ENCODE results near the gene ZNF408. TPM values are rescaled to one million over a fixed set of nuclear protein-coding genes. Genes with fewer than 3 reads are reported as not detected.

ZNF408 gene
- polyA plus RNA-seq, 1 of the 3 experiments (the other 2 are of a cell fraction): 7.1 TPM

GRCh38 chr11:46745328-46745727, 44.5 kb downstream of the ZNF408 start:
- WGBS (ENCODE audit: low lambda C conversion rate): 95% methylated on average over 1 of the region's 1 CpG
- no peaks in the 10 kb centered on the region for H3K79me2 ChIP-seq (ENCODE audit: insufficient read depth)
- no peak overlapping the region for H3K4me3 ChIP-seq (ENCODE audit: low read depth in 2 of 2, low read length in 1 of 2)
- TF ChIP-seq CHD2 (IDR thresholded peaks at IDR 0.05; ENCODE audit: low read length, partially characterized antibody) (no peak), MEF2A (IDR thresholded peaks at IDR 0.05; ENCODE audit: borderline replicate concordance, low read depth) (no peak), MAX (IDR thresholded peaks at IDR 0.05; ENCODE audit: low read depth) (no peak), ELF1 (IDR thresholded peaks at IDR 0.05) (no peak), RFX5 (IDR thresholded peaks at IDR 0.05; ENCODE audit: low read length) (no peak), TAF1 (IDR thresholded peaks at IDR 0.05; ENCODE audit: borderline replicate concordance, low read depth, low read length) (no peak), TCF12 (IDR thresholded peaks at IDR 0.05) (no peak), SIN3A (IDR thresholded peaks at IDR 0.05; ENCODE audit: borderline replicate concordance, low read depth, low read length) (no peak), EZH2phosphoT487 (IDR thresholded peaks at IDR 0.05; ENCODE audit: borderline replicate concordance, low read depth) (no peak), FOSL2 (IDR thresholded peaks at IDR 0.05; ENCODE audit: borderline replicate concordance, low read depth) (no peak), FOXM1 (IDR thresholded peaks at IDR 0.05; ENCODE audit: low read depth) (no peak), NFIC (IDR thresholded peaks at IDR 0.05; ENCODE audit: borderline replicate concordance) (no peak), TEAD4 (IDR thresholded peaks at IDR 0.05; ENCODE audit: borderline replicate concordance, insufficient read depth) (no peak)
- peaks cover 63 to 67% of the 10 kb centered on the region in 2 experiments for H3K36me3 ChIP-seq (replicated peaks in 1 of 2; ENCODE audit: control insufficient read depth in 1 of 2, insufficient read depth in 2 of 2, low read length in 1 of 2)
- H2AFZ ChIP-seq (ENCODE audit: low read depth): no peak overlapping the region
- no peaks in the 10 kb centered on the region for H3K9me2 ChIP-seq
- ChIA-PET CTCF (no interaction called here), POLR2A (no interaction called here)
- H3K9me3 ChIP-seq: no peaks in the 10 kb centered on the region
- no peaks in the 10 kb centered on the region for H4K20me1 ChIP-seq (ENCODE audit: insufficient read depth)
- no peak overlapping the region for H3K27ac ChIP-seq (ENCODE audit: low read depth in 2 of 2, low read length in 1 of 2)
- H3K4me2 ChIP-seq: no peak overlapping the region
- H3K27me3 ChIP-seq (ENCODE audit: insufficient read depth): no peaks in the 10 kb centered on the region
- no peak for DNase-seq
- H3F3A ChIP-seq (replicated peaks; ENCODE audit: insufficient read depth): peaks cover 4% of the 10 kb centered on the region
- no peaks in the 10 kb centered on the region for H3K4me1 ChIP-seq (ENCODE audit: control insufficient read depth in 1 of 2, insufficient read depth in 2 of 2, low read depth in 1 of 2, low read length in 1 of 2)
- no peak overlapping the region for H3K9ac ChIP-seq

GRCh38 chr11:46745995-46746394, 45.2 kb downstream of the ZNF408 start:
- Histone ChIP-seq H3K4me3 (ENCODE audit: low read depth in 2 of 2, low read length in 1 of 2) (no peak overlapping the region), H3K27me3 (ENCODE audit: insufficient read depth) (no peaks in the 10 kb centered on the region), H3K4me1 (ENCODE audit: control insufficient read depth in 1 of 2, insufficient read depth in 2 of 2, low read depth in 1 of 2, low read length in 1 of 2) (no peaks in the 10 kb centered on the region), H3K9me2 (no peaks in the 10 kb centered on the region), H3K79me2 (ENCODE audit: insufficient read depth) (no peaks in the 10 kb centered on the region), H3K4me2 (no peak overlapping the region), H4K20me1 (ENCODE audit: insufficient read depth) (no peaks in the 10 kb centered on the region), H3K9me3 (no peaks in the 10 kb centered on the region), H3K36me3 (replicated peaks in 1 of 2; ENCODE audit: control insufficient read depth in 1 of 2, insufficient read depth in 2 of 2, low read length in 1 of 2) (peaks cover 68% of the 10 kb centered on the region in 2 experiments), H2AFZ (ENCODE audit: low read depth) (no peak overlapping the region), H3K9ac (no peak overlapping the region), H3F3A (replicated peaks; ENCODE audit: insufficient read depth) (no peaks in the 10 kb centered on the region), H3K27ac (ENCODE audit: low read depth in 2 of 2, low read length in 1 of 2) (no peak overlapping the region)
- WGBS (ENCODE audit: low lambda C conversion rate): 86% methylated on average over 3 of the region's 3 CpGs
- POLR2A ChIA-PET: no interaction called here
- DNase-seq: no peak
- TF ChIP-seq RXRA (IDR thresholded peaks at IDR 0.05; ENCODE audit: borderline replicate concordance, low read depth) (no peak), EP300 (IDR thresholded peaks at IDR 0.05; ENCODE audit: borderline replicate concordance in 1 of 2, low read depth in 1 of 2, low read length in 1 of 2) (no peak), CTCF (IDR thresholded peaks at IDR 0.05) (no peak), TEAD4 (IDR thresholded peaks at IDR 0.05; ENCODE audit: borderline replicate concordance, insufficient read depth) (no peak), TCF12 (IDR thresholded peaks at IDR 0.05) (no peak), MEF2A (IDR thresholded peaks at IDR 0.05; ENCODE audit: borderline replicate concordance, low read depth) (no peak), JUND (IDR thresholded peaks at IDR 0.05) (no peak), ELF1 (IDR thresholded peaks at IDR 0.05) (no peak), NFIC (IDR thresholded peaks at IDR 0.05; ENCODE audit: borderline replicate concordance) (no peak)
- CTCF ChIA-PET: no interaction called here
